CD4-positive, alpha-beta T cell (primary cell): ENCODE data around the gene RNF133. TPM values are rescaled to one million over a fixed set of nuclear protein-coding genes. Genes with fewer than 3 reads are reported as not detected.

Source experiments
- ATAC-seq: fragments of 200-7000 bp; cut with Tn5 transposase; one replicate; pipeline ENCODE4 v1.10.0; 2022; ENCODE audit warnings: mild to moderate bottlenecking; ENCODE audit not compliant: poor library complexity
- CTCF ChIA-PET: fragments of 350-600 bp; sonication (Branson Sonifier 250); formaldehyde crosslinking; loops from one replicate; lab custom pipeline; 2021; ENCODE audit warnings: antibody characterized with exemption, inconsistent platforms; lab: Charles Lee
- POLR2A ChIA-PET: fragments of 350-600 bp; sonication (Branson Sonifier 250); formaldehyde crosslinking; loops from one replicate; lab custom pipeline; 2021; ENCODE audit warnings: antibody characterized with exemption, inconsistent platforms; lab: Charles Lee
- DNase-seq, 14 experiments: peaks; one replicate each; pipeline ENCODE4 v3.0.0-alpha.2; 2013 to 2020; ENCODE audit warnings: mixed read lengths in 2 of 14
- H3K27ac ChIP-seq, 2 donors: one replicate each; pipeline versions ENCODE4 v1.5.1 to v1.7.0; 2013; ENCODE audit warnings: low read length in 2 of 2, low read depth in 1 of 2, mild to moderate bottlenecking in 1 of 2
- H3K27me3 ChIP-seq, 2 experiments: 1 replicate in 1 of 2; 2 replicates in 1 of 2; pipeline versions ENCODE4 v1.6.1 to v1.7.0; 2013; ENCODE audit warnings: low read length in 2 of 2, control low read depth in 1 of 2, mild to moderate bottlenecking in 1 of 2, moderate library complexity in 1 of 2; ENCODE audit not compliant: insufficient read depth in 2 of 2, control insufficient read depth in 1 of 2
- H3K36me3 ChIP-seq: one replicate; pipeline ENCODE4 v1.6.1; 2013; ENCODE audit warnings: low read length, control low read depth; ENCODE audit not compliant: insufficient read depth
- H3K4me1 ChIP-seq: one replicate; pipeline ENCODE4 v1.6.1; 2013; ENCODE audit warnings: low read length, control low read depth; ENCODE audit not compliant: insufficient read depth
- H3K4me3 ChIP-seq: one replicate; pipeline ENCODE4 v1.5.1; 2013; ENCODE audit warnings: mild to moderate bottlenecking, low read length, moderate library complexity
- H3K9me3 ChIP-seq, 2 experiments: 1 replicate in 1 of 2; 2 replicates in 1 of 2; pipeline versions ENCODE4 v1.6.1 to v1.7.0; 2013; ENCODE audit warnings: low read length in 2 of 2, mild to moderate bottlenecking in 2 of 2, control low read depth in 1 of 2, moderate library complexity in 1 of 2; ENCODE audit not compliant: control insufficient read depth in 1 of 2, insufficient read depth in 1 of 2
- H3K27ac Mint-ChIP-seq: one replicate; pipeline ENCODE4 v1.8.0; 2020; ENCODE audit warnings: mixed read lengths
- H3K27me3 Mint-ChIP-seq: one replicate; pipeline ENCODE4 v1.8.0; 2021; ENCODE audit warnings: mixed read lengths
- H3K36me3 Mint-ChIP-seq: one replicate; pipeline ENCODE4 v1.8.0; 2021; ENCODE audit warnings: low read depth, mixed read lengths
- H3K4me1 Mint-ChIP-seq: one replicate; pipeline ENCODE4 v1.8.0; 2021; ENCODE audit warnings: low read depth, mixed read lengths
- H3K4me3 Mint-ChIP-seq: one replicate; pipeline ENCODE4 v1.8.0; 2020; ENCODE audit warnings: mild to moderate bottlenecking, mixed read lengths
- H3K9me3 Mint-ChIP-seq: one replicate; pipeline ENCODE4 v1.8.0; 2020; ENCODE audit warnings: mixed read lengths
- intact Hi-C, 2 experiments: fragments of 100-400 bp; cut with DNase I in 1 of 2; cut with micrococcal nuclease in 1 of 2; formaldehyde crosslinking; loops; one replicate each; pipeline versions ENCODE4 v1.15.1 to v1.9.0; 2023 to 2025; cut with DNase I, micrococcal nuclease
- total RNA-seq, 174 experiments: library from RNA in 2 of 174; stranded (reverse) in 2 of 174; gene quantifications; one replicate each; pipeline ENCODE4 v1.2.3 and lab custom pipeline; 2021 to 2026
- TF ChIP-seq, protein P1 (sequence below): fragments of 200-600 bp; IDR thresholded peaks from one replicate; pipeline ENCODE4 v1.8.0; 2022; ENCODE audit warnings: antibody characterized with exemption, mild to moderate bottlenecking

RNF133 gene
- total RNA-seq, 2 experiments from 2014 or later = not detected

DNA sequence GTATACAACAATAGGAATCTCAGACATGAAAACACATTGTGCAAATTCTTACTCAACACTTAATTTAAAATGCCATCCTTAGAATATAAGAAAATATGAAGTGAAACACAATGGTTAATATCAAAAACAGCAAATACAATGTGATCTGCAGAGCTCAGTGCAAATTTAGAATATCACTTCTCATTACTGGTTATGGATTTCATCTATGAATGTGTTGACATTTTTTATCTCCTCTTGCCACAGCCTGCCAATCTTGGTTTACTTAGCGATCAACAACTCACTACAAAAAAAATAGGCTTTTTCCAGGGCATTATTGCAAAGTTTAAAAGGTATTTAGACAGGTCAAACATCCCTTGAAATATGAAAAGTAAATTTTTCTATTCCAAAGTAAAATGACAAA, 28.8 kb upstream of the RNF133 start:
- Mint-ChIP-seq H3K36me3 (no peaks in the 10 kb centered on the region), H3K9me3 (peaks cover 2% of the 10 kb centered on the region), H3K4me3 (no peak overlapping the region), H3K27ac (no peak overlapping the region), H3K4me1 (no peaks in the 10 kb centered on the region), H3K27me3 (no peaks in the 10 kb centered on the region)
- CTCF ChIA-PET = no interaction called here
- no peak overlapping the region for H3K4me3 ChIP-seq
- H3K4me1 ChIP-seq = no peaks in the 10 kb centered on the region
- intact Hi-C loops = no loop called here
- H3K36me3 ChIP-seq = no peaks in the 10 kb centered on the region
- ATAC-seq (no peak), DNase-seq (no peak)
- H3K9me3 ChIP-seq = no peaks in the 10 kb centered on the region
- TF ChIP-seq, protein P1, sequence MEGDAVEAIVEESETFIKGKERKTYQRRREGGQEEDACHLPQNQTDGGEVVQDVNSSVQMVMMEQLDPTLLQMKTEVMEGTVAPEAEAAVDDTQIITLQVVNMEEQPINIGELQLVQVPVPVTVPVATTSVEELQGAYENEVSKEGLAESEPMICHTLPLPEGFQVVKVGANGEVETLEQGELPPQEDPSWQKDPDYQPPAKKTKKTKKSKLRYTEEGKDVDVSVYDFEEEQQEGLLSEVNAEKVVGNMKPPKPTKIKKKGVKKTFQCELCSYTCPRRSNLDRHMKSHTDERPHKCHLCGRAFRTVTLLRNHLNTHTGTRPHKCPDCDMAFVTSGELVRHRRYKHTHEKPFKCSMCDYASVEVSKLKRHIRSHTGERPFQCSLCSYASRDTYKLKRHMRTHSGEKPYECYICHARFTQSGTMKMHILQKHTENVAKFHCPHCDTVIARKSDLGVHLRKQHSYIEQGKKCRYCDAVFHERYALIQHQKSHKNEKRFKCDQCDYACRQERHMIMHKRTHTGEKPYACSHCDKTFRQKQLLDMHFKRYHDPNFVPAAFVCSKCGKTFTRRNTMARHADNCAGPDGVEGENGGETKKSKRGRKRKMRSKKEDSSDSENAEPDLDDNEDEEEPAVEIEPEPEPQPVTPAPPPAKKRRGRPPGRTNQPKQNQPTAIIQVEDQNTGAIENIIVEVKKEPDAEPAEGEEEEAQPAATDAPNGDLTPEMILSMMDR = no peak
- H3K27ac ChIP-seq = no peak overlapping the region
- POLR2A ChIA-PET = no interaction called here
- H3K27me3 ChIP-seq = no peaks in the 10 kb centered on the region

DNA sequence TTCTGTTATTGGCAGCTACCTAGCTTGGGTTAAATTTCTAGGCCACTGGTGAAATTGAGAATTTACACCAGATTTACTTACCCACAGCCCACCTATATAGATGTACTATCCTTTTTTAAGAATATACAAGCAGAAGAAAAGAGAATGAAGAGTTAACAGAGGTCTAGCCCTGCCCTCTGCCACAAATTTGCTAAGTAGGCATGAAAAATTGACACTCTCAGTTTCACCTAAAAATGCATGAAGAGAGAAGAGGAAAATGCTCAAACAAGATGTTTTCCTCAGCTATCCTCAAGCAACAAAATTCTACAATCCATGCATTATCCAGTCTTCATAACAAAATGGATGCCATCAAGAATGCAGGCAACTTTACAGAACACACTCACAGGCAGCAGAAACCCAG, 28.4 kb upstream of the RNF133 start:
- Histone ChIP-seq H3K36me3 (no peaks in the 10 kb centered on the region), H3K4me3 (no peak overlapping the region), H3K9me3 (no peaks in the 10 kb centered on the region), H3K4me1 (no peaks in the 10 kb centered on the region), H3K27me3 (no peaks in the 10 kb centered on the region), H3K27ac (no peak overlapping the region)
- TF ChIP-seq, protein P1 = no peak
- ChIA-PET CTCF (no interaction called here), POLR2A (no interaction called here)
- Mint-ChIP-seq H3K4me3 (no peak overlapping the region), H3K27me3 (no peaks in the 10 kb centered on the region), H3K36me3 (no peaks in the 10 kb centered on the region), H3K4me1 (no peaks in the 10 kb centered on the region), H3K9me3 (peaks cover 2% of the 10 kb centered on the region), H3K27ac (no peak overlapping the region)
- ATAC-seq (no peak), DNase-seq (no peak)
- intact Hi-C loops = no loop called here

DNA sequence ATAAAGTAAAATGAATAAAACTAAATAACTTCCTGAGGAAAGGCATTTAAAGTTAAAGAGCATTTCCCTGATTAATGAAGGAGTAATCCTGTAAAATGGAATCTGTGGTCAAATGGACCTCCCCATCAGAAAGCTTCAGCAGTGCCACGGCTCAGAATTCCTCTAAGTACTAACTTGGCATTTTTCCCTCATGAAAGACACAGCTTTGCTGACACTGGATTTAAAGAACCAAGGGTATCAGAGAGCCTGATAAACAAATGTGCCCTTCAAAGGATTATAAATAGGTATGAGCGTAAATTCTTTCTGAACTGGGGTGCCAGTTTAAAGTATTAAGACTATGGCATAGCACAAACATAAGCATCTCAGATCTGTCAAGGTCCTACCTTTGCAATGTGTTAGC, 28.0 kb upstream of the RNF133 start:
- Histone ChIP-seq H3K9me3 (no peaks in the 10 kb centered on the region), H3K4me1 (no peaks in the 10 kb centered on the region), H3K27ac (no peak overlapping the region), H3K36me3 (no peaks in the 10 kb centered on the region), H3K27me3 (no peaks in the 10 kb centered on the region), H3K4me3 (no peak overlapping the region)
- H3K4me3 Mint-ChIP-seq = no peak overlapping the region
- no peak overlapping the region for H3K27ac Mint-ChIP-seq
- no peaks in the 10 kb centered on the region for H3K36me3 Mint-ChIP-seq
- ChIA-PET POLR2A (no interaction called here), CTCF (no interaction called here)
- no peaks in the 10 kb centered on the region for H3K4me1 Mint-ChIP-seq
- TF ChIP-seq, protein P1 = no peak
- H3K27me3 Mint-ChIP-seq = no peaks in the 10 kb centered on the region
- DNase-seq = no peak
- no peak for ATAC-seq
- peaks cover 2% of the 10 kb centered on the region for H3K9me3 Mint-ChIP-seq
- intact Hi-C loops = no loop called here
